SK-N-SH (cell line): ENCODE results near the gene PELI2. TPM values are rescaled to one million over a fixed set of nuclear protein-coding genes. Genes with fewer than 3 reads are reported as not detected.
A peak's percentile ranks its signal among the peaks of the same experiment; 100 is the strongest.

Experiments used
- CTCF ChIA-PET: fragments of 300-600, 350-600 bp; formaldehyde crosslinking; extraction: SDS; loops from one replicate; lab custom pipeline; 2021; lab: Yijun Ruan, JAX
- POLR2A ChIA-PET: fragments of 350-600 bp; sonication (Branson Sonifier 250); formaldehyde crosslinking; extraction: SDS; loops from one replicate; lab custom pipeline; 2020; ENCODE audit warnings: antibody characterized with exemption, inconsistent platforms; lab: Yijun Ruan, JAX
- DNase-seq: peaks from one replicate; pipeline ENCODE4 v3.0.0; 2012
- H2AFZ ChIP-seq: fragments of 200-600 bp; sonication (generic); 2 replicates; pipeline ENCODE4 v1.8.1; 2016; ENCODE audit warnings: antibody characterized with exemption, mild to moderate bottlenecking, low read depth
- H3F3A ChIP-seq: fragments of 200-600 bp; sonication (generic); replicated peaks from 2 replicates; pipeline ENCODE3; 2016; ENCODE audit warnings: antibody characterized with exemption, mild to moderate bottlenecking; ENCODE audit not compliant: insufficient read depth
- H3K27ac ChIP-seq, 2 experiments: fragments of 200-500 bp in 1 of 2; fragments of 200-600 bp in 1 of 2; sonication (Bioruptor generic) in 1 of 2; sonication (generic), shearing (Covaris generic) in 1 of 2; 2 replicates each; pipeline versions ENCODE4 v1.5.1 to v1.6.1; 2014 to 2016; ENCODE audit warnings: low read depth in 2 of 2, inconsistent platforms in 1 of 2, low read length in 1 of 2, mild to moderate bottlenecking in 1 of 2, mixed read lengths in 1 of 2
- H3K27me3 ChIP-seq: fragments of 200-600 bp; sonication (generic), shearing (Covaris generic); 2 replicates; pipeline ENCODE4 v1.6.1; 2016; ENCODE audit warnings: mixed run types; ENCODE audit not compliant: insufficient read depth
- H3K36me3 ChIP-seq, 2 experiments: fragments of 200-500 bp in 1 of 2; fragments of 200-600 bp in 1 of 2; sonication (Bioruptor generic) in 1 of 2; sonication (generic) in 1 of 2; replicated peaks in 1 of 2; 2 replicates each; pipeline versions ENCODE3 to v1.5.1; 2014 to 2016; ENCODE audit warnings: low read length in 1 of 2, mild to moderate bottlenecking in 1 of 2; ENCODE audit not compliant: insufficient read depth in 2 of 2, control insufficient read depth in 1 of 2
- H3K4me1 ChIP-seq, 2 experiments: fragments of 200-500 bp in 1 of 2; fragments of 200-600 bp in 1 of 2; sonication (Bioruptor generic) in 1 of 2; sonication (generic), shearing (Covaris generic) in 1 of 2; 2 replicates each; pipeline versions ENCODE4 v1.5.1 to v1.6.1; 2014 to 2016; ENCODE audit warnings: low read depth in 1 of 2, low read length in 1 of 2, mixed run types in 1 of 2; ENCODE audit not compliant: insufficient read depth in 2 of 2, control insufficient read depth in 1 of 2
- H3K4me2 ChIP-seq: fragments of 200-600 bp; sonication (generic), shearing (Covaris generic); 2 replicates; pipeline ENCODE4 v1.6.1; 2017; ENCODE audit warnings: mixed run types
- H3K4me3 ChIP-seq, 2 experiments: fragments of 200-500 bp in 1 of 2; fragments of 200-600 bp in 1 of 2; sonication (Bioruptor generic) in 1 of 2; sonication (generic), shearing (Covaris generic) in 1 of 2; 2 replicates each; pipeline versions ENCODE4 v1.5.1 to v1.8.1; 2014 to 2016; ENCODE audit warnings: low read depth in 2 of 2, inconsistent platforms in 1 of 2, low read length in 1 of 2, mild to moderate bottlenecking in 1 of 2, mixed read lengths in 1 of 2, moderate library complexity in 1 of 2
- H3K79me2 ChIP-seq: fragments of 200-600 bp; sonication (generic); 2 replicates; pipeline ENCODE4 v1.8.1; 2017; ENCODE audit warnings: mild to moderate bottlenecking; ENCODE audit not compliant: insufficient read depth
- H3K9ac ChIP-seq: fragments of 200-600 bp; sonication (generic); 2 replicates; pipeline ENCODE4 v1.6.1; 2017; ENCODE audit warnings: mixed run types
- H3K9me2 ChIP-seq: fragments of 200-600 bp; sonication (generic); 2 replicates; pipeline ENCODE4 v1.6.1; 2017; ENCODE audit warnings: mixed run types
- H3K9me3 ChIP-seq: fragments of 200-600 bp; sonication (generic); 2 replicates; pipeline ENCODE4 v1.6.1; 2017; ENCODE audit warnings: mixed run types, mild to moderate bottlenecking, moderate library complexity
- H4K20me1 ChIP-seq: fragments of 200-600 bp; sonication (generic); 2 replicates; pipeline ENCODE4 v1.6.1; 2017; ENCODE audit warnings: mild to moderate bottlenecking, mixed run types; ENCODE audit not compliant: insufficient read depth
- CHD2 ChIP-seq: fragments of 150-350 bp; IDR thresholded peaks from 2 replicates; pipeline ENCODE4 v1.6.1; 2018; ENCODE audit warnings: low read length; ENCODE audit not compliant: partially characterized antibody
- CTCF ChIP-seq: fragments of 200-600 bp; sonication (generic); IDR thresholded peaks from 2 replicates; pipeline ENCODE4 v1.6.1; 2017; ENCODE audit warnings: antibody characterized with exemption, mild to moderate bottlenecking, moderate library complexity
- ELF1 ChIP-seq: IDR thresholded peaks from 2 replicates; pipeline ENCODE4 v1.4.0; 2012
- EZH2phosphoT487 ChIP-seq: fragments of 200-600 bp; sonication (generic); IDR thresholded peaks from 2 replicates; pipeline ENCODE4 v1.6.1; 2017; ENCODE audit warnings: low read depth, mixed run types, mild to moderate bottlenecking, antibody characterized with exemption, moderate library complexity, borderline replicate concordance
- FOXJ3 ChIP-seq: sonication (generic); formaldehyde crosslinking; IDR thresholded peaks from 2 replicates; pipeline ENCODE4 v1.5.1; 2020; ENCODE audit warnings: mild to moderate bottlenecking, missing genetic modification reagents
- FOXM1 ChIP-seq: IDR thresholded peaks from 2 replicates; pipeline ENCODE4 v1.4.0; 2012; ENCODE audit warnings: low read depth, mild to moderate bottlenecking
- GABPA ChIP-seq: IDR thresholded peaks from 2 replicates; pipeline ENCODE4 v1.4.0; 2012; ENCODE audit warnings: low read depth, mild to moderate bottlenecking
- GATA2 ChIP-seq: sonication (generic); formaldehyde crosslinking; IDR thresholded peaks from 2 replicates; pipeline ENCODE4 v1.5.0; 2020; ENCODE audit warnings: mild to moderate bottlenecking, missing genetic modification reagents
- IRF3 ChIP-seq: fragments of 150-350 bp; IDR thresholded peaks from 2 replicates; pipeline ENCODE4 v1.6.1; 2016; ENCODE audit warnings: mild to moderate bottlenecking, low read depth, low read length
- MAX ChIP-seq: IDR thresholded peaks from 2 replicates; pipeline ENCODE4 v1.4.0; 2012; ENCODE audit warnings: low read depth
- MEF2A ChIP-seq: IDR thresholded peaks from 2 replicates; pipeline ENCODE4 v1.4.0; 2012; ENCODE audit warnings: low read depth, borderline replicate concordance
- MXI1 ChIP-seq: IDR thresholded peaks from 2 replicates; pipeline ENCODE4 v1.6.1; 2012; ENCODE audit warnings: mild to moderate bottlenecking, low read depth, low read length, improper control_type of control experiment
- PBX3 ChIP-seq: IDR thresholded peaks from 2 replicates; pipeline ENCODE4; 2012
- RAD21 ChIP-seq: IDR thresholded peaks from 2 replicates; pipeline ENCODE4 v1.6.1; 2012; ENCODE audit warnings: mild to moderate bottlenecking, low read length
- RCOR1 ChIP-seq: fragments of 150-350 bp; IDR thresholded peaks from 2 replicates; pipeline ENCODE4 v1.6.1; 2017; ENCODE audit warnings: antibody characterized with exemption, low read length
- RFX5 ChIP-seq: IDR thresholded peaks from 2 replicates; pipeline ENCODE4 v1.6.1; 2012; ENCODE audit warnings: mild to moderate bottlenecking, improper control_type of control experiment, low read length
- SIN3A ChIP-seq: IDR thresholded peaks from 2 replicates; pipeline ENCODE4 v1.6.1; 2012; ENCODE audit warnings: low read depth, mild to moderate bottlenecking, low read length, moderate library complexity, borderline replicate concordance
- SMC3 ChIP-seq: IDR thresholded peaks from 2 replicates; pipeline ENCODE4 v1.6.1; 2012; ENCODE audit warnings: low read depth, low read length, improper control_type of control experiment
- TAF1 ChIP-seq: IDR thresholded peaks from 2 replicates; pipeline ENCODE4 v1.6.1; 2012; ENCODE audit warnings: low read depth, mild to moderate bottlenecking, low read length, moderate library complexity, borderline replicate concordance
- WGBS: methylation state at CpG from one replicate; pipeline ENCODE4 v1.1.6; 2017; ENCODE audit warnings: low lambda C conversion rate; 5-methylcytosine and 5-hydroxymethylcytosine counted together
- polyA plus RNA-seq, 3 experiments: library from polyadenylated mRNA; depleted of rRNA; stranded (reverse); fragments of >200 nt; gene quantifications; 2 replicates each; pipeline ENCODE4 v1.2.3, GENCODE V29; 2012

PELI2 gene
- polyA plus RNA-seq, 1 of the 3 experiments (the other 2 are of a cell fraction), result not detected

GRCh38 chr14:56334458-56334857 lies 216.2 kb downstream of the PELI2 start:
- Histone ChIP-seq H3F3A (no peaks in the 10 kb centered on the region), H3K36me3 (no peaks in the 10 kb centered on the region), H2AFZ (peak overlapping the region; percentile 1; the same call in 1 of the 2 replicates), H3K4me1 (peaks cover 2 to 5% of the 10 kb centered on the region in 2 experiments; a peak in 3 of 4 replicates), H3K27ac (0 out of 4 replicates have a peak overlapping the region, but pooled peaks of 1 of the 2 experiments have one; percentile 32), H3K9me2 (no peaks in the 10 kb centered on the region), H3K9me3 (no peaks in the 10 kb centered on the region), H3K4me2 (no peak overlapping the region), H3K27me3 (no peaks in the 10 kb centered on the region), H3K4me3 (no peak overlapping the region), H4K20me1 (no peaks in the 10 kb centered on the region), H3K79me2 (no peaks in the 10 kb centered on the region), H3K9ac (no peak overlapping the region)
- no peak for TF ChIP-seq MAX
- no peak for DNase-seq
- CTCF ChIA-PET, result interaction anchor here (2.1 kb wide), 1 partner anchor 8 kb away, joined by 4 read pairs; no protein-coding TSS in a partner anchor
- 20% methylated on average over 1 of the region's 1 CpG for WGBS
- POLR2A ChIA-PET, result no interaction called here

GRCh38 chr14:56338674-56339073 lies 220.5 kb downstream of the PELI2 start:
- Histone ChIP-seq H2AFZ (no peak overlapping the region), H3K79me2 (no peaks in the 10 kb centered on the region), H3K4me3 (no peak overlapping the region), H3K9ac (no peak overlapping the region), H3K27me3 (no peaks in the 10 kb centered on the region; the same call in none of the 2 replicates), H3K36me3 (no peaks in the 10 kb centered on the region), H3F3A (no peaks in the 10 kb centered on the region), H3K9me3 (no peaks in the 10 kb centered on the region), H3K4me2 (no peak overlapping the region), H3K4me1 (0 out of 4 replicates have a peak, but pooled peaks cover 0 to 5% of the 10 kb centered on the region in 2 experiments), H3K9me2 (no peaks in the 10 kb centered on the region), H4K20me1 (no peaks in the 10 kb centered on the region), H3K27ac (no peak overlapping the region)
- WGBS, result 49% methylated on average over 4 of the region's 4 CpGs
- DNase-seq, result no peak
- no peak for TF ChIP-seq MXI1
- no peak for TF ChIP-seq SMC3
- no peak for TF ChIP-seq IRF3
- no peak for TF ChIP-seq FOXJ3
- no peak for TF ChIP-seq MEF2A
- TF ChIP-seq RAD21, result no peak
- TF ChIP-seq GABPA, result no peak
- TF ChIP-seq SIN3A, result no peak
- no peak for TF ChIP-seq EZH2phosphoT487
- no peak for TF ChIP-seq CTCF
- TF ChIP-seq FOXM1, result no peak
- TF ChIP-seq TAF1, result no peak
- no peak for TF ChIP-seq MAX
- TF ChIP-seq RCOR1, result no peak
- TF ChIP-seq GATA2, result no peak
- no peak for TF ChIP-seq ELF1
- no peak for TF ChIP-seq RFX5
- TF ChIP-seq PBX3, result no peak
- no peak for TF ChIP-seq CHD2
- POLR2A ChIA-PET, result no interaction called here
- CTCF ChIA-PET, result interaction anchor here (0.9 kb wide), 1 partner anchor 150 kb away, joined by 3 read pairs; no protein-coding TSS in a partner anchor
